NCI-H1105 treated with DMSO at 0.1 percent for 48 hours (cell line): ENCODE measurements around the gene ITPK1.

Source experiments
- DNase-seq: peaks from one replicate; lab custom pipeline; 2025; lab: John Stamatoyannopoulos, UW

The ITPK1 gene

DNA sequence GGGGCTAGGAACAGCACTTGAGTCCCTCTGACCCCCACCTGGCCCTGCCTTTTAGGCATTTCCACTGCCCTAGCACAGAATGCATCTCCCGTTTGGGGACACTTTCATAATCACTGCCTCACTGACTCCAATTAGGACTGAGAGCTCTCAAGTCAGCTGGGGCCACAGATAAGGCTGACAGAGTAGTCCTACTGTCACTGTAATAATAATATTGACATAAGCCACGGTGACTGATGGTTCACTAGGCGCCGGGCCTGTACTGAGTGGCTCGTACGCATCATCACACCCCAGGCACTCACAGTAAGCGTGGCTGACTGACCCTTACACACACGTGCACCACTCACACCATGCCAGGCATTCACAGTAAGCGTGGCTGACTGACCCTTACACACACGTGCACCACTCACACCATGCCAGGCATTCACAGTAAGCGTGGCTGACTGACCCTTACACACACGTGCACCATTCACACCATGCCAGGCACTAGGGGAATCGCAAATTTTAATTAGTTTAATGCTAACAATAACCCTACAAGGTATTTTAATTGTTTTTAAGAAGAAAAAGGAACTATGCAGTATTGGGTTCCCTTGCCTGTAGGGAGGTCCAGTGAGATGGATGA lies 105.1 kb downstream of the ITPK1 start:
- no peak for DNase-seq

DNA sequence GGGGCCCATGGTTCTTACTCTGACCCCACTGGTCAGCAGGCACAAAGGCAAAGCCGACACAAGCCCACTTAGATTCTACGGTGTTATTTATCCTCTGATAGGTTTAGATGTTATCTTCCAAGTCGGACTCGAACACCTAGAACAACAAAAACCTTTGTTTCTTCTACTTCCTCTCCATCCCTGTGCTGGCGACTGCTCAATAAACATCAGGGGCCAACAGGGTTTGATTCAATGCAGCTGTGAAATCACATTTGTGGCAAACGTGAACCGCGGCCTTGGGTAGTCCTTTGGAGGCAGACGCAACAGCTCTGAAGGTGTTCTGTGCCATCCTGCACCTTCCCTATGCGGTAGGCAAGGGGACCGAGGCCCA lies 105.6 kb downstream of the ITPK1 start:
- no peak for DNase-seq

DNA sequence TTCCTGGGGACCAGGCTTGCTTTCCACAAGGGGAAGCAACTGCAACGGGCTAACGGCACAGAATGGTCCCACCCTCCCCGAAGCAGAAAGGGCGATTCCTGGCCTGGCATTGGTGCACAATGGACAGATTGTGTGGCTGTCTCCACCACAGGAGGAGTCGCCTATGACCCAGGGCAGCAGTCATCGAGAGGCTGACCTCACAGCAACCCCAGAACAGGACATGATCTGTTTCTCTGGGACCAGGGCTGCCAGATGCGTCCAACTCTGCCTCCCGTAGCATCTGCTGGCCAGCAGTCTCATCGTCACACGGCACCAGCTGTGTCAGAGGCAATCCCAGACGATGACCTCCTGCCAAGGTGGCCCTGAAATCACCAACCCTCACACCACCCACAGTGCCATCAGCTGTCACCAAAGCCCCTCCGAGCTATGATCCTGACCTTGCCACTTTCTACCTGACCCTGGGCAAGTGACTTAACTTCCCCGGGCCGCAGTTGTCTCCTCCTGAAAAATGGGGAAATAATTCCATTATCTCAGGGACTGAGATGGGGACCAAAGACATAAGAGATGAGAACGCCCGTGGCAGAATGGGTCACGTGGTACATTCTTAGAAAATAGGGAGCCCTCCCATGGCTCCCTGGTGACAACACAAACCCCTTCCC lies 106.1 kb downstream of the ITPK1 start:
- no peak for DNase-seq

DNA sequence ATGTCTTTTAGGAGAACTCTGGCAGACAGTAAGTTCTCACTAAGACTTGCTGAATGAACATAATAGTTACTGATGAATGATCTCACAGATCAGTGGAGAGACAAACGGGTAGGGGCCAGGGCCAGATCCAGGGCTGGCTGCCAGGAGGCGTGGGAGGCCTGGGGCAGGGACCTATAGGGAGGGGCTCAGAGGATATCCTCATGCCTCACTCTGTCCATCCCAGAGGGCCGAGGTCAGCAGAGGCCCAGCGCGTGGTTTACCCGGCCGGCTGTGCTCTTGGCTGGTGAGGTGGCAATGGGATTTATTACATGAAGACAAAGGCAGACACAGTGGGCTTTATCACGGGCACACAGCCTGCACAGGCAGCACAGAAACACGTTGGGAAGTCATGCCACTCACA lies 107.3 kb downstream of the ITPK1 start:
- no peak for DNase-seq

DNA sequence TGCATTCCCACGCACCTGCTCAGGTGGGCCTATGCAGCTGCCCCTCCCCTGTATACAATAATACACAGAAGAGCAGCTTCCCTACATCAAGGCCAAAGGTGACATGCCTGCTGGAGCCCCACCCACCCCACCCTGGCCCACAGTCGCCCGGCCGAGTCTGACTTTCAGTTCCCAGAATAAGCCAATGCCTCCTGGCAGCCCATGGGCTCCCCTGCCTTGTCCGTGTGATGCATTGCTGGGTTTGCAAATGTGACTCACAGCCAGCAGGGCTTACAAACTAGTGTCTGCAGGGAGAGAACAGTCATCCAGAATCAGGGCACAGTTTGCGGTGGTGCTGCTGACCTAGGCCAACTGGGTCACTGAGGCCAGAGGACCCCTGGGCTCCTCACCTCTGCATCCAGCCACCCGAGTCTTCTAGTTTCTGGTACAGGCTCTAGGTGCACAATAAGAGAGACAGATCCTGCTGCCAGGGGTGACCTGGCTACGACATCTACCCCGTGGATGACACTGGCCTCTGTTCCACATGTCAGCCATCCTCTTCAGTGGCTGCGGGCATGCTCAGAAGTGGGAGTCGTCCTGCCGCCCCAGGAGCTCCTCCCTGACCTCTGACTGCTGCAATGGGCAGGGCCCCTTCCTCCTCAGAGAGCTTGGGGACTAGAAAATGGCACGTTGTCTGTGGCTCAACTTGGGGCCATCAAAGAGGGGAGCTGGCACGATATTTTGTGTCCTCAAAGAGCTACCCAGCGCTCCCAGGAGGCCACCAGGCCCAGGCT lies 108.3 kb downstream of the ITPK1 start:
- no peak for DNase-seq

DNA sequence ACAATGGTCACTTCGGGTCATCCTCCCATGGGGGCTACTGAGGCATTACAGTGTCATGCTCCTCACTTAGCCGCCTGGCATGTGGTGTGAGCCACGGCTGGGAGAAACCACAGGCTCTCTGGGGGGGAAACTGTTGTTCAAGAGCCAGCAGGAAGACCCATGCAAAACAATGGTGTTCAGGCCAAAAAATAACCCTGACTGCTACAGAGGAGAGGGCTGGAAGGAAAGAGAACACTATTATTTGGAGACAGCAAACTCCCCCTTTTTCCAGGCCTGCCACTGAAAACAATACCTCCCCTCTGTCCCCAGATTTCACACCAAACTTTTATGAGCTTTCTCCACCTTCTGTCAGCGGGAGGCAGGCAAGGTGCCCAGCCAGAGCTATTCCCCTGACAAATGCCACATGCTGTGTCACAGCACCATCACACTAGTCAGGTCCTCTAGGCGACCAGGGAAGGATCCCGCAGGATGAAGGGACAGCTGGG lies 109.1 kb downstream of the ITPK1 start:
- no peak for DNase-seq

DNA sequence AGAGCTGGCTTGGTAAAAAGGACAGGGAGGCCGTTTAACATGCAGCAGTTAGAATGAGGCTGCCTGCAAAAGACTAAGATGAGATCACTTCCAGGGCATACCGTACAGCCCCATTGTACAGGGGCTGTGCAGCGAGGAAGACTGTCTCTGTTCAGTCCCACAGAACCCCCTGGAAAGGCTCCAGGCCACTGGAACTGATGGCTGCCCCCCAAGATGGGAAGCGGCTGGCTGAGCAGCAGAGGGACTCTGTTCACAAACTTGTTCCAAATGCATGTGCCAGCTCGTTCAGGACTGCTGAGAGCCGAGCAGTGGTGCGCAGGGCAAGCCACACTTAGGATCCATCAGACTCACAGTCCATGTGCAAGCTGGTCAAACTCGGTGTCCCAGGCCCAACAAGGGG lies 109.9 kb downstream of the ITPK1 start:
- no peak for DNase-seq

DNA sequence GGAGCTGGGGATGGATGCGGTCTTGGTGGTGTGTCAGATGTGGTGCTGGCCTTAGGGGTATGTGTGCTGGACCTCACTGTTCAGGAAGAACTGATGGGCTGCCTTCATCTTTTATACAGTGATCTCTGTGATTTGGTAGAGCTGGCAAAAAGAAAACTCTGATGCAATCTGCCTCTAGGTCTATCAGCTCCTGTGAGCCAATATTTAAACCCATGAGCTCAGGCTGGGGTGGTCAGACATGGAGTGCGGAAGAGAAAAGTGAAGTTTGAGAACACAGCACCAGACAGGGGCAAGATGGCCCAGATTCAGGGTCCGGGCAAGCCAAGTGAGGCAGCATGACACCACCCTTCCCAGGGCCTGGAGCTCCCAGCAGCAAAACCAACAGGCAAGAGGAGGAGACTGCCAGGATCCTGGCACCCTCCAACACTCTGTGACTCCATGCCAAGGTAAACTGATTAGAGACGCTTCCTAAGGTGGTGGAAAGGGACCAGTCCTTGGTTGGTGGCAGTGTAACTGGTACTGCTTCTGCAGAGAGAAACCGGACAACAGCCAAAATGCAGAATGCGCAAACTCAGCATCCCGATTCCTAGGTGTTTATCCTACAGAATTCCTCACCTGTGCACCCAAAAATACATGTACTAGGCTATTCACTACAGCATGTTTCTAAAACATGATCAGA lies 110.5 kb downstream of the ITPK1 start:
- no peak for DNase-seq

DNA sequence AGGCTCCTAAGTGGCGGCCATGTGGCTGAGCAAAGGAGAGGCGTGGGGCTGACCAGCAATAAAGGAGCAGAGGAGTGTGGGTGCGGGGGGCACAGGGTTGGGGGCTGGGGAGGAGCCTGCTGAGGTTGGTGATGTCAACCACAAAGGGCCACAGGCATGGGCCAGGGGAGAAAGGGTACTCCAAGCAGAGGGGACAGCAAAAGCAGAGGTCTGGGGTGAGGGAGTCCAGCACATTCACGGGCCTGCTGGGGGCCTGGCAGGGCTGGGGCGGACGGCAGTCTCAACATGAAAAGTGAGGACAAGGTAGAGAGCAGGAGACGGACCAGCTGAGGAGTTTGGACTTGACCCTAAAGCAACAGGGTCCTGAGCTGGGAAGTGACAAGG lies 111.0 kb downstream of the ITPK1 start:
- DNase-seq: no peak

DNA sequence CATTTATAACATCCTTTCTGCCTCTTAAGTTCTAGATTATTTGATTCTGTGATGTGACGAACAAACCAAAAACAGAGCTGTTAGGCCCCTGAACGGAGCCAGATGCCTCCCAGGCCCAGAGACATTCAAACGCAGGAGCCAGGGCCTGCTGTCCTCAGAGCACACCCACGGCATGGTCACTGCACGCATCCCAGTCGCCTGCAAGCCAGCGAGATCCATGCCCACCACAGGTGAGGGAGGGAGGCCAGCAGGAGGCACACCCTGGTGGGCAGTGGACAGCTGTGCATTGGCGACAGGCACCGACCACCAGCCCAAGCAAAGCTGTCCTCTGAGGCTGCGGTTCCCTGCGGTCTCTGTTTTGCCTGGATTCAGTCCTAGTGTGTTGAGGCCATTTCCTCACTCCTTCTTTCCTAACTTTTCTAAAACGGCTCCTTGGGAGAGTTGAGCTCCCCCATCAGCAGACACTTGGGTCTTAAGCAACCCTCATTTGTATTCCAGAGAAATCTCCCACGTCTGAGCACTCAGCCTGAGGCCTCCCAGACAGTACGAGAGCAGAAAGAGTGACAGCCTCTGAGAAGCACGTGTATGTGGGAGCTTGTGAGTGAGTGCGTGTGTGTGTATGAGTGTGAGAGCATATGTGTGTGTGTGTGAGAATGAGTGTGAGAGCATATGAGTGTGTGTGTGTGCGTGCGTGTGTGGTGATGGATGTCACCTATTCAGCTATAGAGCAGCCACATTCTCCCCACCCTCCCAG lies 111.6 kb downstream of the ITPK1 start:
- no peak for DNase-seq

DNA sequence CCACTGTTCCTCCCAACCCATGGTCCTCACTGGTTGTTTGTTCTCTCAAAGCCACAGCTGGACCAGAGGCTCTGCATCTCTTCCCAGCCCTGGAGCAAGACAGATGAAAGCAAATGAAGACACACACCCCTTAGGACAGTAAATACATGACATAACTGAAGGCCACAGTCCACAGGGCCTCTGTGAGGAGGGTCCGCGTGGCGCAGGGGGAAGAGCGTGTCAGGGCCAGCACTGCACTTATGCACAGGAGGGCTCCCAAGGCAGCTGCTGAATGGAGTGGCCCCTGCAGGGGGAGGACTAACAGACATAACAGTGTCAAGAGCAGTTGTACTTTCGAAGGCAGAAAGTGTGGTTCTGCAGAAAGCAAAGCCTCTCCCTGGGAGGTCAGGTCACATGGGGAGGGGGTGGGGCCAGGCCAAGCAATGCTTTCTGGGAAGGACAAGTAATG lies 112.8 kb downstream of the ITPK1 start:
- DNase-seq: no peak

DNA sequence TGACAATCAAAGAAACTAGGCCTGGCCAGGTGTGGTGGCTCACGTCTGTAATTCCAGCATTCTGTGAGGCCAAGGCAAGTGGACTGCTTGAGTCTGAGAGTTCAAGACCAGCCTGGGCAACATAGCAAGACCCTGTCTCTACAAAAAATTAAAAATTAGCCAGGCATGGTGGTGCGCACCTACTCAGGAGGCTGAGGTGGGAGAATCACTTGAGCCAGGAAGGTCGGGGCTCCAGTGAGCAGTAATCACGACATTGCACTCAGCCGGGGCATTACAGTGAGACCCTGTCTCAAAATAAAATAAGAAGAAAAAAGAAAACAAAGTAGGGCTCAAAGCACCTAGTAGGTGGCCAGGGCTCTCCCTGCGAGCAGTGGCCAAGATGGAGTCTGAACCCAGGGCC lies 113.7 kb downstream of the ITPK1 start:
- DNase-seq: no peak

DNA sequence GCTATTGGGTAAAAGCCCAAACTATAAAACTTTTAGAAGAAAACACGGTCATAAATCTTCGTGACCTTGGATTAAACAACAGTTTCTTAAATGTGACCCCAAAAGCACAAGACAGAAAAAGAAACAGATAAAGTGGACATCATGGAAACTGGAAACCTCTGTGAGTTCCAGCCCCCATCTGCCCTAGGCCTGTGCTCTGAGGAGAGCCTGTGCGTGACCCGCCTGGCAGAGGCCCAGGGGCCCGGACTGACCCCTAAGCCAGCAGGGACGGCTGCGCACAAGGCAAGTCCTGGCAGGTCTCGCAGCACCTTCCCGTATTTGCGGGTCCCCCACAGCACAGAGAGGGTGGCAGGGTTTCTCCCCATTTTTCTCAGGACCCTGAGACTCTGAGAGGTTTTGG lies 116.8 kb downstream of the ITPK1 start:
- DNase-seq: no peak

DNA sequence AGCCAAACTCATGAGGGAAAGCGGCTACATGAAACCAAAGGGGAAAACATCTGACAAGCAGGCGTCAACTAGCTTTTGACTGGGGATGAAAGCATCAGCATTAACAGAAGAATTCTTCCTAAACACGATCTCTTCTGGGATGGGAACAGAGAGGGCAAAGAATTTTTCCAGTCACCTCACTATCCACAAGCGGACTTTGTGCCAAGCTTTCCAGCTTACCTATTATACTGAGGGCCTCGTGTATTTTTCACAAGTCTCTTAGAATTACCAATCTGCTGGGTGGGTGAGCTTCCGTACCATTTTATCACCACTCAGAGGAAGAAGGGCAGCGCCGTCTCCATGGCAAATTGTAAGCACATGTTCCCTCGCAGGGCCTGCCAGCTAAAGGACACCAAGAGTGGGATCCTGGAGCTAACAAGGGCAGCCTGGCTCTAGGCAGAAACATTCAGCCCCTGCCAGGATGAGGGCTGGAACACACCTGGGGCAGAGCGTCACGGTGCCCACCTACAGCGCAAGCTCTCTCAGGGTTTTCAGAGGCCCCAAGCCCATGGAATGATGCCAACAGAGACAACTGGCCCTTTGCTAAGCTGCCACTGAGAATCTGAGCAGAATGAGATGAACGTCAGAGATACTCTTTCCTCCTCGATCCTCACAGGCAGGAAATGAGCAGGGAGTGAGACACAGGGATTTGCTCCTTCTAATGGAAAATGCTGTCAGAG lies 118.2 kb downstream of the ITPK1 start:
- no peak for DNase-seq

DNA sequence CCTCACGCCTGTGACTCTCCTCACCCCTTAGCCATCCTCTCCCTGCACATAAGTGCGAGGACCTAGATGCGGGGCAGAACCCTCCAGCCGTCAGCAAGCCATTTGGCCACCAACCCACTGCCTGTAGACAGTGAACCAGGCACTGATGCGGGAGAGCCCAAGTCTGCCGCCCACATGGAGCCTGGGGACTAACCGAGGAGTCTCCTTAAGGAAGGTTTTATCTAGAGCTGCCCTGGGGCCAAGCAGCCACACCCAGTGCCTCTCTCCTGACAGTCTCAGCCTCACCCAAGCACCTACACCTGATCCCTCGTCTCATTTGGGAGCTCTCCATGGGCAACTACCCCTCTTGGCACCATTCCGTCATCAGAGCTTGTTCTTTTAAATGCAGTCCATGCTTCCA lies 120.1 kb downstream of the ITPK1 start:
- no peak for DNase-seq

DNA sequence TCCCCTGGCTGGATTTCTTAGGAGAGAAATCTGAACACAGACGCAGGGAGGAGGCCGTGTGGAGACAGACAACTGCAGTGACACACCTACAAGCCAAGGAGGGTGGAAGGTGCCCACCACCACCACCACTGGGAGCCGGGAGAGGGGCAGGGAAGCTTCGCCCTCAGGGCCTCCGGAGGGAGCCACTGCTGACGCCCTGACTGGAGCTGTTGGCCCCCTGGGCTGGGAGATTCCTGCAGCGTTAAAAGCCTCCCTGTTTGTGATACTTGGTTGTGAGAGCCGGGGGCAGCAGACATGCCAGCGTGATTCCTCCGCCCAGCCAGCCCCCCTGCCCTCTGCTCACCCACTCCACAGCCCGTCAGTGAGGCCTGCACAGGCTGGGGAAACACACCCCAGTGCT lies 120.8 kb downstream of the ITPK1 start:
- no peak for DNase-seq

DNA sequence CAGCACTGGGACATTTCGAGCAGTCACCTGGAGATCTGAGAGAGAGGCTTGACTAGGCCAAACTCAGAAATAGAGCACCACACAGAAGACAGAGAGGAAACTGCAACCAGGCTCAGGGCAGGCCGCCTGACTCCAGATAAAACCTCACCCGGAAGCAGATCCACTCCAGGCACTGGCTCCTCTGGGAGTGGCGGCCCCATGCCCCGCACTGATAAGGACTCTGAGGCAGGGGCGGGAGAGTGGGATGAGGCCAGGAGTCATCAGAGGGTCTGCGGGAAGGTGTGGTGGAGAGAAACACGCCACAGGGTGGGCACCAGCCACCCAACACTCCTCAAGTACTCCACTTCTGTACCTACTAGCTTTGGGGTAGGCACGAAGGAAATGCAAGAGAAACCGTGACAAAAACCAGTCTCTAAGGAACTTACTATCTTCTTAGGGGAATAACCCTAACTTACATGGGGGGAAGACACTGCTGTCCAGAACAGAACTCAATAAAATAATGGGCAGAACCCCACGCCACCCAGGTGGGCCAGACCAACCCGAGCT lies 121.5 kb downstream of the ITPK1 start:
- DNase-seq: no peak

DNA sequence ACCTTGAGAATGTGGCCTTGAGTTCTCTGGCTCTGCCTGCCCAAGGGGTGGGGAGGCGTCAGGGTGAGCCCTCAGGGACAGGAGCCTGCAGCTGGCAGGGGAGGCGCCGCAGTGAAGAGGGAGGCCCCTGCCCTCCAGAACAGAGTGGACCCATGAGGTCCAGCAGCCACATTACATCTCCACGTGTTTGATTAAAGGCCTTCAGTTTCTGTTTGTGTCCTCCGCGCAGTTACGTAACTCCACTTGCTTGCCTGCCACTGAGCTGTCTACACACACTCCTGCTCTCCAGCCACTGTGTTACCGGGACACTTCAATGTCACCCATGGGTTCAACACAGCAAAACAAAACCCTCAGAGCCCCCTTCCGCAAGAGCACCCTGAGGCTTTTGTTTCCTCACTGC lies 122.4 kb downstream of the ITPK1 start:
- DNase-seq: no peak

DNA sequence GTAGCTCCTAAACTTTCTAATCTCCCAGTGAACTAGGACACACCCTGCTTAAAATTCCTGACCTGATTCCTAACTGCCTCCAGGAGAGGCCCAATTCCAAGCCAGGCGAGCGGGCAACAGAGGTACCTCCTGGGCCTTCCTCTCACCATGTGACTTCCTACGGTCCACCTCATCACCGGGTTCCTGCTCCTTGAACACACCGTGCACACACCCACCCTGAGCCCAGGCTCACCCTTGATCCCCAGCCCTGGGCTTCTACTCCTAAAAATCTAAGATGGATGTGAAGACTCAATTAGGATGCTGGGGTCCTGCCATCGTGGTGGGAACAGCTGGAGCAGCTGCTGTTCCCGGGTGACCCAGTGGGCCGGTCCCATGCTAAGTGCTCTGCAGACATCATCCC lies 124.2 kb downstream of the ITPK1 start:
- no peak for DNase-seq

DNA sequence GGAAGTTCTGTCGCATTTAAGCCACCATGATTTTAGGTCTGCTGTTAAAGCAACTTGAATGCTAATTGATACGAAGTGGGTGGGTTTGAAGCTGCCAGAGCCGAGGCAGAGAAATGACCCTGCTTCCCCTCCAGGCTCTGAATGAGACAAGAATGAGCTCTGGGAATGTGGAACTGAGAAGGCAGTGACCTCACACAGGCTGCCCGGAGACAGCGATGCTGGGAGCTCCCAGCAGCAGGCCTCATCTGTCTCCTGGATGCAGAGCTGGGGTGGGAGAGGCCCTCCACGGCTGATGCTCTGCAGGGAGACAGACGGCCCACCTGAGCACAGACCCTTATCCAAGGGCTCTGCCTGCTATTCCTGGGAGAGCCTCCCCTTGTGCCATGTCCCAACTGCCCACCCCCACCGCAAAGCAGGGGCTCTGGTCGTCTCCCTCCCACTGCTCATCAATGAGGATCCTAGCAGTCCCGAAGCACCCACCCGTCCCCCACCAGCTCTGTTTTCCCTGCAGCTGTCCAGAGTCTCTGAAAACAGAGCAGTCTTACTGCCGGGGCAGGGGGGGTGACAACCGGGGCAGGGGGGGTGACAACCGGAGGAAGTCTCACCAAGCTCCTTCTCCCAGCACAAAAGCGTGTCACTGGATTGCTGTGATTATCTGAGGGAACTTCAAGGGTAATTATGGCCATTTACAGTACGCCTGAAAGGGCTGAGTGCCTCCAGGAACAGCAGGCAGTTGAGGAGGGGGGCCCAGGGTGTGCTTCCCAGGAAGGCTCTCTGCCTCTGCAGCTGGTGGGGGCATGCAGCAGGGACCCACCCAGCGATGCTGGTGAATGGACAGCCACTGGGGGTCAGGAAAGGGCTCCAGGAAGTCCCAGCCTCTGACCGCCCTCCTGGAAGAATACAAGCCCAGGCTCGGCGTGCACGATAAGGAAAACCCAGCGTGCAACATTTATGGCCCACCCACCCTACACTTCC lies 125.0 kb downstream of the ITPK1 start:
- DNase-seq: no peak
